A172 (cell line): ENCODE data around the gene OR52N5. TPM values are rescaled to one million over a fixed set of nuclear protein-coding genes. Genes with fewer than 3 reads are reported as not detected.

Experiments
- total RNA-seq: library from RNA; depleted of rRNA; stranded (reverse); fragments of >200 nt; shearing (Covaris generic); gene quantifications from 2 replicates; pipeline ENCODE4 v1.2.3, GENCODE V29; 2014; rRNA removed

OR52N5 gene
- total RNA-seq, 1 experiment from 2014 or later, result not detected

Other genes starting within 250 kb of the OR52N5 start
- not detected in 2 replicates for gene OR52H1, start 234.8 kb downstream of the OR52N5 start, total RNA-seq
- gene OR52B6, start 202.5 kb downstream of the OR52N5 start, total RNA-seq, result not detected in 2 replicates
- 5.0 and 6.7 TPM in 2 replicates for gene TRIM6, start 186.7 kb downstream of the OR52N5 start, total RNA-seq
- 13.8 and 18.4 TPM in 2 replicates for gene TRIM34, start 158.4 kb downstream of the OR52N5 start, total RNA-seq
- 32.9 and 47.7 TPM in 2 replicates for gene TRIM5, start 98.3 kb downstream of the OR52N5 start, total RNA-seq
- 34.9 and 43.0 TPM in 2 replicates for gene TRIM22, start 93.6 kb downstream of the OR52N5 start, total RNA-seq
- not detected in 2 replicates for gene OR56B1, start 46.9 kb downstream of the OR52N5 start, total RNA-seq
- gene OR52N4, start 29.1 kb downstream of the OR52N5 start, total RNA-seq, result not detected in 2 replicates
- gene OR52N1, start 7.9 kb upstream of the OR52N5 start, total RNA-seq, result not detected in 2 replicates
- not detected in 2 replicates for gene OR52N2, start 25.6 kb upstream of the OR52N5 start, total RNA-seq
- gene OR52E6, start 58.5 kb upstream of the OR52N5 start, total RNA-seq, result not detected in 2 replicates
- not detected in 2 replicates for gene OR52E8, start 74.3 kb upstream of the OR52N5 start, total RNA-seq
- not detected in 2 replicates for gene OR52E4, start 97.3 kb upstream of the OR52N5 start, total RNA-seq
- not detected in 2 replicates for gene OR52E5, start 109.9 kb upstream of the OR52N5 start, total RNA-seq
- not detected in 2 replicates for gene OR56A3, start 158.9 kb upstream of the OR52N5 start, total RNA-seq
- not detected in 2 replicates for gene OR56A5, start 185.1 kb upstream of the OR52N5 start, total RNA-seq
- gene OR52L1, start 203.6 kb upstream of the OR52N5 start, total RNA-seq, result not detected in 2 replicates
- gene OR56A4, start 223.6 kb upstream of the OR52N5 start, total RNA-seq, result not detected in 2 replicates
- gene OR56A1, start 247.4 kb upstream of the OR52N5 start, total RNA-seq, result not detected in 2 replicates